ENCODE data around the gene INSM1.

INSM1 gene

DNA sequence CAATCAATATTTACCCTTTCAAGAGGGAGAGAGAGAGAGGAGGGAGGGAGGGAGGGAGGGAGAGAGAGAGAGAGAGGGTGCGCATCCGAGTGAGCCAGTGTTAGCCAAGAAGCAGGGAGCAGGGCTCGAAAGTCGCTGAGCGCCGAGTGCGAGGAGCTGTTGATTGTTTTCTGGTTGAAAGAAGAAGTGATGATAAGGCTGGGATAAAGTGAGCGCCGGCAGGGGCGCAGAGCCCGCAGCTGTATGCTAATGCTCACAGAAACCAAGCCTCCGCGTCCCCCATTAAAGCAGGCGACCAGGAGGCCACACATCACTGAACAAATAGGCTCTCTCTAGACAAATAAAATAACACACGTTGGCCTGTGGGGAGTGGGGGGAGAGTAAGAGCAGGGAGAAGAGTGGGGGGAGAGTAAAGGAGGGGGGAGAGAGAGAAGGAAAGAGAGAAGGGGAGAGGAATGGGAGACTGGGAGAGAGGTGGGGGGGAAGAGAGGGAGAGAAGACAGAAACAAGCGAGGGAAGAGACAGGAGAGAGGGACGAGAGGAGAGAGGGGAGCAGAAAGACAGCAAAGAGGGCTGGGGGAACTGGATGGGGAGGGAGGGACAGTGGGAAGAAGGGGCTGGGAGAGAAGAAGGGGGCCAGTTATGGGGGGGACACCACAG is 5.0 kb upstream of the INSM1 start:
- DNase-seq: no peak

- DNase-seq: no peak
These were observed 4.5 kb upstream of the INSM1 start for GRCh38 chr20:20363434-20363798.

- DNase-seq: no peak
These were observed 3.9 kb upstream of the INSM1 start for GRCh38 chr20:20363799-20364592.

DNA sequence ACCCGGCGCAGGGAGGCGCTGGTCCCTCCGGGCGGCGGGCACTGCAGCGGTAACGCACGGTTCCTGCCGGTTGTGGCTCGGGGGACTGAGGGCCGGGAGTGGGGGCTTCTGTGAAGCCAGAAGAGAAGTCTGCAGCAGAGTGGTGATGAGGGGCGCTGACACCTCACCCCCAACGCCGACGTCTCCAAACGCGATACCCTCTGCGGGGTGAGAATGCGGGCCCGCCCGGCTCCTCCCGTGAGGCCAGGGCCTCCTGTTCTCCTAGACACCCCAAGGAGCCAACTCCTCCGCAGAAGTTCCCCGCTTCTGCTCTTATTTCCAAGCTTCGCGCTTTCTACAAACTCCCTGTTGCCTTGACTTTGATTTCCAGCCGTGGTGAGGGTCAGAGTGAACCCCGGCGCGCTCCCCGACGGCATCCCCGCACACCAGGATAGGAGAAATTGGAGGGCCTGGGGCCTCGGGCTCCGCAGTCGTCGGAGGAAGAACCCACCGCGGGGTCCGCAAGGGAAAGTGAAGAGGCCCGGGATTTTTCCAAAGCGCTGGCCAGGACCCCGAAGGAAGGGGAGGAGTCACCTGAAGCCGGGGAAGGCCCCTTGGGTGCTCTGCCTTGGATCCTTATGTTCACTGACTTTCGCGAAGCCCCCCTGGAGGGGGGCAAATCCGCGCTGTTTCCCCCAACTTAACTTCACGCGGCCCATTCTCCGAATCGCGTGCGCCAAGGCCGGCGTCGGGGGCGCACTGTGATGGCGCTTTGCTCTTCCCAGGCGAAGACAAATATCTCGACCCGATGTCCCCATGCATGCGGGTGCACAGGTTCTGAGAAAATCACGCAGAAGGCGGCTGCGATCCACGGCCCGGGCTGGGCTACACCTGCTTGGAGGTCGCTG is 3.1 kb upstream of the INSM1 start:
- no peak for DNase-seq

DNA sequence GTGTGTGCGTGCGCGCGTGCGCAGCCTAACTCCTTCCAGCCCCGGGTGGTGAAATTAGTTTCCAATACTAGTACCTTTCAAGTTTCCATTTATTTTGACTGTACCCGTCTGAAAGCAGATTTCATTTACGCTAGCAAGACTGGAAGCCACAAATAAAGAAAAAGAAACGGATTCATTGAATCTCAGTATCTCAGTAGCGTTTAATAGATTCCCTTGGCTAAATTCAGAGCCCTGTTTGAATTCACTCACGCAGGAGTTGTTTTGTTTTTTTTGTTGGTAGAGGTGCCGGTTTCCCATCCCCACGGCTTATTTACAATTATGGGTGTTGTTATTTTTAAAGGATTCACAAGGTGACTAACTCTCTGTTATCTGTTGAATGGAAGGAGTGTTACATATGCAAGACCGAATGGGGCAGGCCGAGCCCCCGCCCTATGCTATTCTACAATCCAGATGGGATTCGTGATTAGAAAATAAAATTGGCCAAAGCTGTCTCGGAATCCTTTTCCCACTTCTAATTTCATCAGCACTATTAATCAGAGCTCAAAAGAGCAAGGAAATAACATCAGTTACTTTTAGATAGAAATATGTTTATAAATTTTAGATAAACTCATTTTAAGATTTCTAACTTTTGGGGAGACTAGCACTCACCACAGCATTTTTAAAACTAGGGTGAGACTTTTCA is 2.3 kb upstream of the INSM1 start:
- DNase-seq: no peak

DNA sequence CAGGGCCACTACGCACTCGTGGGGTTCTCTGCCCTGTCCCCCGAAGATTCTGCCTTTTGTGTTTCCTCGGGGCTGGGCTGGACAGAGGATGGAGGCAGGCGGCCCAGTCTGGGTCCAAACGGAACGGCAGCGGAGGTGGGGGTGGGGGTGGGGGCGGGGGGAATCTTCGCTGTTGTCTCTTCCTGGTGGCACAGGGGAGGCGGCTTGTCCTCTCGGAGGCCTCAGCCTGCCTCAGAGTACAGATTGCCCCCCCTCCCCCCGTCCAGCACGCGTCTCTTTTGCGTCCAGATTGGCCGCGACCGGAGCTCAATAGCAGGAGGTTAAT is 1.4 kb upstream of the INSM1 start:
- DNase-seq: no peak

DNA sequence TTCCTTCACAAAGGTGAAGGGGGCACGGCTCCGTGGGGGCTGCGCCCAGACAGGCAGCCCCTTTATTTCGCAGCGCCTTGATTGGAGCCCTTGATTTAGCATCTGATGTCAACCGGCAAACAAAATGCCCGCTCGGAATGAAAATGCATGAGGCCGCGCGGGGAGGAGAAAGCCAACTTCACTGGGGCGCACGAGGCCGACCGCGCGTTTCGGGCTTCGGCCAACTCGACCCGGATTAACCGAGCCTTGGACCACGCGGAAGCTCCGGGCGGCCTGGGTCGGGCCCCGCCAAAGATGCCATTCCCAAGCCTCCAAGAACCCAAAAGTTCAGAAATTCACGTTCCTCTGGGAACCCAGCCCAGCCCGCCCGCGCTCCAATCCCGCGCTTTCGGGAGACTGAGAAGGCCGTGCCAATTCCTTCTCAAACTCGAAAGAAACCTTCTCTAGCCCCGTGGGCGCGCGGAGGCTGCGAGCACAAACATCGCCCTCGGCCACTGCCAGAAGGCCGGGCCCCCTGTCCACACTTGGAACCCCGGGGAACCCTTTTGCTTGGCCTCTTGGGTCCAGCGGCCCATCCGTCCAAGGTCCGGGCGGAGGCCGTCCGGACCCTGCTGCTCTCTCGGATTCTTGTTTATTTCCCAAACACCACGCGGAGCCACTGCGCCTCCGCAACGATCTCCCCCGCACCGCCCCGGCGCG is 879 bp upstream of the INSM1 start:
- no peak for DNase-seq

DNA sequence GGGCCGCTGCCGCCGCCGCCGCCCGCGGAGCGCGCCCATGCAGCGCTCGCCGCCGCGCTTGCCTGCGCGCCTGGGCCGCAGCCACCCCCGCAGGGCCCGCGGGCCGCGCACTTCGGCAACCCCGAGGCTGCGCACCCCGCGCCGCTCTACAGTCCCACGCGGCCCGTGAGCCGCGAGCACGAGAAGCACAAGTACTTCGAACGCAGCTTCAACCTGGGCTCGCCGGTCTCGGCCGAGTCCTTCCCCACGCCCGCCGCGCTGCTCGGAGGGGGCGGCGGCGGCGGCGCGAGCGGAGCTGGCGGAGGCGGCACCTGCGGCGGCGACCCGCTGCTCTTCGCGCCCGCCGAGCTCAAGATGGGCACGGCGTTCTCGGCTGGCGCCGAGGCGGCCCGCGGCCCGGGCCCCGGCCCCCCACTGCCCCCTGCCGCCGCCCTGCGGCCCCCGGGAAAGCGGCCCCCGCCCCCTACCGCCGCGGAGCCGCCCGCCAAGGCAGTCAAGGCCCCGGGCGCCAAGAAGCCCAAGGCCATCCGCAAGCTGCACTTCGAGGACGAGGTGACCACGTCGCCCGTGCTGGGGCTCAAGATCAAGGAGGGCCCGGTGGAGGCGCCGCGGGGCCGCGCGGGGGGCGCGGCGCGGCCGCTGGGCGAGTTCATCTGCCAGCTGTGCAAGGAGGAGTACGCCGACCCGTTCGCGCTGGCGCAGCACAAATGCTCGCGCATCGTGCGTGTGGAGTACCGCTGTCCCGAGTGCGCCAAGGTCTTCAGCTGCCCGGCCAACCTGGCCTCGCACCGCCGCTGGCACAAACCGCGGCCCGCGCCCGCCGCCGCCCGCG is 730 bp downstream of the INSM1 start:
- DNase-seq: no peak

DNA sequence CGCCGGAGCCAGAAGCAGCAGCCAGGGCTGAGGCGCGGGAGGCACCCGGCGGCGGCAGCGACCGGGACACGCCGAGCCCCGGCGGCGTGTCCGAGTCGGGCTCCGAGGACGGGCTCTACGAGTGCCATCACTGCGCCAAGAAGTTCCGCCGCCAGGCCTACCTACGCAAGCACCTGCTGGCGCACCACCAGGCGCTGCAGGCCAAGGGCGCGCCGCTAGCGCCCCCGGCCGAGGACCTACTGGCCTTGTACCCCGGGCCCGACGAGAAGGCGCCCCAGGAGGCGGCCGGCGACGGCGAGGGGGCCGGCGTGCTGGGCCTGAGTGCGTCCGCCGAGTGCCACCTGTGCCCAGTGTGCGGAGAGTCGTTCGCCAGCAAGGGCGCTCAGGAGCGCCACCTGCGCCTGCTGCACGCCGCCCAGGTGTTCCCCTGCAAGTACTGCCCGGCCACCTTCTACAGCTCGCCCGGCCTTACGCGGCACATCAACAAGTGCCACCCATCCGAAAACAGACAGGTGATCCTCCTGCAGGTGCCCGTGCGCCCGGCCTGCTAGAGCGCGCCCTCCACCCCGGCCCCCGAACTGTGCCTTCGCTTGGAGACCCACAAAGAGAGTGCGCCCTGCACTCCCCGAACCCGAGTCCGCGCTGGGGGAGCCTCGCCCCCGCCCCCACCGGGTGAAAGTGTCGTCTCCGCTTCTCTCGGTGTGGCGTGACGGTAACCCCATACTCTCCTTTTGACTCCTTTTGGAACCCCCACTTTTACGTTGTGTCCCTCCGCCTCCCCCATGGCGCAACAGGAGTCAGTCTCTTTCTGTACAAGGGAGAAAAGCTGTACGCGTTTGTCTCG is 1.6 kb downstream of the INSM1 start:
- no peak for DNase-seq

GRCh38 chr20:20370094-20370575 is 2.2 kb downstream of the INSM1 start:
- no peak for DNase-seq

- no peak for DNase-seq
These were observed 3.2 kb downstream of the INSM1 start for GRCh38 chr20:20371083-20371482.

GRCh38 chr20:20371681-20372080 is 3.8 kb downstream of the INSM1 start:
- DNase-seq: no peak

DNA sequence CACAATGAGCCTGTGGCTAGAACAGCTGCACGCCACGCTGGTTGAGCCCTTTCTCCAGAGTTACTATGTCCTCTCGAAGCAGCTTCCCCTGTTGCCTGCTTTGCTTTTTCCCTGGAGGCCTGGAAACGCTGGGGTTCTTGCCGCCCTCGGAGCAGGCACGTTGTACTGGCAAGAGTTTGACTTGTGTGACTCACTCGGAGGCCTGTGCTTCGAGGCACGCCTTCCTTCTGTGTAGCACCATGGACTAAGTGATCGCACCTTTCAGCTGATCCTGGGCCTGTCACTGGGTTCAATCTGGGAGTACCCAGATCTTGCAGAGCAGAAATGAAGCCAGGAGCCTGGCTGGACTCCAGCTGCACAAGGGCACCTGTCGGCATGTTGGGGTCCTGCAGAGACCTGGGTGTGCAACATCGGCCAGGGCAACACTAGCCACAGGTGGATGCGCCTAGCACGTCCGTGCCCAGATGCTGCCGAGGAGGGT is 5.2 kb downstream of the INSM1 start:
- DNase-seq: no peak

DNA sequence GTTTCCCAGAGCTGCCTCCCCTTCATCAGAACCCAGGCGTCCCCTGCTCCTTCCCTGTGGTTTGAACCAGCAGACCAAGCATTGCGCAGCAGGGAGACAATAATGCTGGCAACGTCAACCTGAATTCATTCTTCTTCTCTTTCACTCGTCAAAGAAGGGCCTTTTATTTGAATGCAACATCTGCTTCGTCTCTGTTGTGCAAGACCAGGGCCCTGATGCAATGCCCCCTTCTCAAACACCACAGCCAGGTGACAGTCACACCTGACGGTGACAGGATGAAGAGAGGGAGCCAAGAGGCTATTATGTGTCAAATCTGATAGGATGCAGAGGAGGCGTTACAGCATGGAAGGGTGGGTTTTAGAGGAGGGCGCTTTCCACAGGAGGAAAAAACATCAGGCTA is 8.0 kb downstream of the INSM1 start:
- no peak for DNase-seq

- DNase-seq: no peak
These were observed 18.3 kb downstream of the INSM1 start for GRCh38 chr20:20386192-20386591.

GRCh38 chr20:20390393-20390792 is 22.5 kb downstream of the INSM1 start:
- no peak for DNase-seq

DNA sequence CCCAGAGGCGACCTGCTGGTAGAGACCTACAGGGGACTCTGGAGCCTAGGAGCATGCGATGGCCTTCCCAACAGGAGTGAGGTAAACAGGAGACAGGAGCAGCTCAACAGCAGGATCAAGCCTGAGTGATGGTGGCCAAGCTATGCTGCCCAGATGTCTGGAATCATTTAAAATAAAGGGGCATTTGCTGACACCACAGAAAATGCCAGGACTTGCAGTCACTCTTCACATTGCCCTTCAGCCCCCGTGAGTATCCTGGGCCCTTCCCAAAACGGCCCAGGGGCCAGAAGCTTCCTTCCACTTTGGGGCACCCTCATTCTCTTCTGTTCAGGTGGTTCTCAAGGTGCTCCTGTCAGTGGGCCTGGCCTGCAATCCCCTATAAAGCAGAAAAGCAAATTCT is 23.2 kb downstream of the INSM1 start:
- no peak for DNase-seq

DNA sequence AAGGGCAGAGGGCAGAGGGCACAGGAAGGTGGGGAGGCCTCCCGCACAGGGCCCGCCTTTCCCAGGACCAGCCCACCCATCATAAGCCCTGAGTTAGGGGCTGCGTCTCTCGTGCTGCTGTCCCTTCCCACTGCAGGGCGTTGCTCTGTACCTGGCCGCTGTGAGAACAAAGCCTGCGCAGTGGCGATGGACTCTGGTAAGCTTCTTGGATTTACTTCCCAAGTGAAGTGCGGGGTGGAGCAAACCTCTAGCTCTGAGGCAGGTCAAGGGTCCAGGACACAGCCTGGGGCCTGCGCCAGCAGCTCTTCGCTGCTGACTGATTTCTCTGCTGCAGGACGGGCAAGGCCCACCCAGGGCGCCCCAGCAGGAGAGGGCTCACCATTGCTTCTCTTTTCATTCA is 23.9 kb downstream of the INSM1 start:
- DNase-seq: no peak

DNA sequence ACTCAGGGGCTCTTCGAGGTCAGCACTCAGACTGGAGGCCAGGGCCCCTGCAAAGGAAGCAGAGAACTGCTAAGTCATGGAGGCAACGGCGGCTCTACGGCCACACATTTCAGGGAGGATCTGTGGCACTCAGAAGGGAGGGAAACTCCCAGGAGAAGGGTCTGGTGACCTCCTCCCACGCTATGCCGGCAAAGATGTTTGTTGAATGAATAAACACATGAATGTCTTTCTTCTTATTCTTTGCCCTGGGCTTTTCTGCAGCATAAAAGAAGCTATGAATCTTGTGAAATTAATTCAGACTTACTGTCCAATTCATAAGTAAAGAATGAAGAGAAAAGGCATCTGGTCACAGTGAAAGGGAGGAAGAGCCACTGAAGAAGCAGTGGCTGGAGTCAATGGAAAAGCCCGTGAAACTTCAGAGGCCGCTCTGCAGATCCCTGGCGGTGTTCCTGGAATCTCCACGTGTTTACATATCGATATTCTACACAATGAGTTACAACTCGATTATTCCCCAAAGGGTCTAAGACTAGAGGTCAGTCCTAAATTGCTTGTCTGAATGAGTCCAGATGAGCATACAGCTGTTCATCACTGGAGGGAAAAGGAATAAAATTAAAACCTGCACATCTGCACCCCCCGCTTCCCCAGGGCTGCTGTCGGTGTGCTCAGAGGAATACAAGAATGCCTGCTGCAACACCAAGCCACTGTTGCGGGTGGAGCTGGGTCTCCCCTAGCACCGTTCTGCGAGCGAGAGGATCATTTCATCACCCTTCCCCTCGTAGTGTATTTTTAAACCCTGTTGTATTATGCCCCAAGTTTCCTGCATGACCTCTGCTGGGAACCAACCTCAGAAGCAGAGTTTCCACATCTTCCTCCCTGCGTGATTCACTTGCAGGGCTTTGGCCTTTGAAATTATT is 25.6 kb downstream of the INSM1 start:
- no peak for DNase-seq

All from CD4-positive, alpha-beta T cell treated with Interleukin-10 for 1 hour (primary cell).